GM21737 (cell line): ENCODE data around the gene GRK5.

Source experiments
- ATAC-seq: cut with Tn5 transposase; IDR thresholded peaks from one replicate; pipeline ENCODE4 v1.9.1; 2021; ENCODE audit warnings: mild to moderate bottlenecking, moderate library complexity; ENCODE audit not compliant: unreplicated experiment

The GRK5 gene

DNA sequence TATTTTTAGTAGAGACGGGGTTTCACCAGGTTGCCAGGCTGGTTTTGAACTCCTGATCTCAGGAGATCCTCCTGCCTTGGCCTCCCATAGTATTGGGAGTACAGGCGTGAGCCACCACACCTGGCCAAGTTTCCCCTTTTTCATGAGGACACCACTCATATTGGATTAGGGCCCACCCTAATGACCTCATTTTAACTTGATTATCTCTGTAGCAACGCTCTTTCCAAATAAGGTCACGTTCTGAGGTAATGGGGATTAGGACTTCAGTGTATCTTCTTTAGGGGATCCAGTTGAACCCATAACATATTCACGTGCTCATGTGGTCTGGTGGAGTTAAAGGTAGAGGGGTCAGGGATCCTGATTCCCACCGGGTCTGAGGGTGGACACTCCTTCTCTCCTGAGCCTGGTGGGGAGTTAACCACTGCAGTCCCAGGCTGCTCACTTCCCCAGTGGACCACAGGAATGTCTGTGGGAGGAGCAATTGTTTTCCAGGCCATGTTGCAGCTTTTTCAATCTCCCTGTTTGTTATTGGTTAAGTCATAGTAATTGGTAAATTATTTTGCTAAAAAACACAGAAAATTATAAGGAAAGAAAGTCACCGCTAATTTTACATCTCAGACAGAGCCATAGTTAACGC is 130.5 kb downstream of the GRK5 start:
- ATAC-seq: no peak

DNA sequence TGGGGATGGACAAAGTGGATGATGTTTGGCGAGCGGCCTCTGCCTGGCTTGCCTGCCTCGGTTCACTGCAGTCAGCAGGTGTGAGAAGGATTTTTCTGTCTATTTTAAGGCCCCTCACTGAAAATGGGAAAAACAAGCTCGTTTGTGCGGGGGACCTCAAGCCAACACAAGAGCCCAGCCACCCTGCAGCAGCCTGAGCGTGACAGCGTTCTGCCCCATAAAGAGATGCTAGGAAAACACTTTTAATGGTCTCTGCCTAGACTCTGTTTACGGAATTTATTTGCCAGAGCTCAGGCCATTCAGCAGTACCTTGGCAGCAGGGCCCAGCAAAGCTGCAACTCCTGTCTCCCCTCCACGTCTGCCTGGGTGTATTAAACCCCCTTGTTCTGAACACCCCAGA is 131.7 kb downstream of the GRK5 start:
- ATAC-seq: no peak

- ATAC-seq: no peak
Measured at GRCh38 chr10:119340893-119341458, 133.6 kb downstream of the GRK5 start.

DNA sequence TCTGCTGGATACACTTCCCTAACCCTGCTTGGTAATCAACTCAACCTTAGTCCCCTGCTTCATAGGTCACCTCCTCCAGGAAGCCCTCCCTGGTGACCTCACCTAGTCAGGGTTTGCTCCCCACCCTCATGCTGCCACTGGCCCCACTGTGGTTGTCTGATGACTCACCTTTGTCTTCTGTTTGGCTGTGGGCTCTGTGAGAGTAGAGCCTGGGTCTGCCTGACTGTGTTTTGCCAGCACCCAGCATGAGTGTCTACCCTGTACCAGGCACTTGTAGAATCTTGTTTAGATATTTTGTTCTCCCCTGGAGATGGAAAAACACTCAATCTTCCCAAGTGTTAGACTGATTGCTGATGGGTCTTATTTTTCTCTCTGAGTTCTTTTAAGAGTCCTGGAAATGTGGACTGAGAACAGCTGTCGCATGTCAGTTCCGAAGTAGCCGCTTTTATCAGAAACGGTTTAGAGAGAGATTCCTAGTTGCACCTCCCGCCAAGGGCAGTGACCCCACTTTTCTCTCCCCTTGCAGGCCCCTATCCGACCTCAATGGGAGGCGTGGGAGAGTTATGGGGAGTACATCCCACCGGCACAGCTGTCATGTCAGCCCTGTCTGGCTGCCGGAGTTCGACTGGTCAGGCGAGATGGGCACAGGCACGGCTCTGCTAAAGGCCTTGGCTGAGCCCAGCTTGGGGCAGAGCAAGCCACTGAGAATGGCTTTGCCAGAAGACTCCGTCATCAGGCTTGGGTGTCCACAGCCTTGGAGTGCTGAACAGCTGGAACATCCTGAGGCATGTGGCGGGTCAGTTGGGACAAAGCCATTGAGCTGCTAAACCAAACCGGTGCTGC is 134.3 kb downstream of the GRK5 start:
- ATAC-seq: no peak

- ATAC-seq: no peak
Measured at GRCh38 chr10:119342335-119342734, 135.0 kb downstream of the GRK5 start.

DNA sequence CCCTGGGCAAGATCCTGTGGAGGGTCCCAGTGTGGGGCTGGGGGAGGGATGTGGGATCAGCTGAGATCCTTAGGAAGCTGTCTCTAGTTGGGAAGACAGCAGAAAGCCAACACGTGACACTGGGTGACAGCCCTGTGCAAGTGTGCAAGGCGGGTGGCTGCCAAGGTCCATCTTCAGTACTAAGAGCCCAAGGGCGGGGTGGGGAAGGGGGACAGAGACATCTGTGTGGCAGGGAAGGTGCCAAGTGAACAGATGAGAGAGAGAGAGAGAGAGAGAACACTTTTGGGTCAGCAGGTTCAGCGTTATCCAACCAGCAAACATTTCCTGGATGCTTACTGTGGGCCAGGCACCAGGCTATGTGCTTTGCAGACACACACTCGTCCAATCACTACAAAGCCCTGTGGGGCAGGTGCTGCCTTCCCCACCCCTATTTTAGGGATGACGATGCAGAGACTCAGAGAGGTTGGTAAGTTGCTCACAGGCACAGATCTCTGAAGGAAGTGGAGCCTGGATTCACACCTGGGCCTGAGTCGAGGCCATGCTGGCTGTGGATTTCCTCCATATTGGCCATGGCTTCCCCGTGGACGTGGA is 135.7 kb downstream of the GRK5 start:
- ATAC-seq: no peak

- ATAC-seq: no peak
Measured at GRCh38 chr10:119344381-119344780, 137.0 kb downstream of the GRK5 start.

DNA sequence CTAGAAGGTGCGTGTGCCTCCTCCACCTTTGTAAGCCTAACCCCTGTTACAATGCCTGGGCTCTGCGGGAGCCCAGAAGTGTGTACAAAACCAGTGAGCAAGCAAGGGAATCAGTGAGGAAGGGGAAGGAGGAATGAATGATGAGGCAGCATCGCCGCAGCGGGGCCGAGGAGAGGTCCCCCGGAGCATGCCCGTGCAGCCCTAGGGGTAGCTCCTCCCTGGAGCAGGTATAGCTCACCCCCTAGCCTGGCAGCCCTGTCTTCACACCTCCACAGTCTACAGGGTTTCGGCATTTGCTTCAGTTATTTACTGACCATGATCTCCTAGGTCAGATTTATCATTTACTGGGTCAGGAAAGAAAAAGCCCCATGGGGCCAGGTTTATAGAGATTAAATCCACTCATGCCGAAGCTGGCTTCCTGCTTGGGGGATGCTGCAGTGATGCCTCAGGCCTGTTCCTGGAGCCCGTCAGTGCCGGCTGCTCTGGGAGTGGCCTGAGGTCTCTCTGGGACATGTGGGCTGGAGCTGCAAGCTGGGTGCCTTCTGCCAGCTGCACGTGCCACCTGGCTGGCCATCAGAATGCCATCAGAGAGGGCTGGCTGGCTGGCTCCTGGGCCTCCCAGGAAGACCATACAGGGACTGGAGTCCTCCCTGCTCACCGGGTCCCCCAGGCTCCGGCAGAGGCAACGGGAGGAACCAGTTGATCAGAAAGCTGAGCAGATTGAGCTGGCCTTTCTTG is 138.9 kb downstream of the GRK5 start:
- ATAC-seq: no peak

DNA sequence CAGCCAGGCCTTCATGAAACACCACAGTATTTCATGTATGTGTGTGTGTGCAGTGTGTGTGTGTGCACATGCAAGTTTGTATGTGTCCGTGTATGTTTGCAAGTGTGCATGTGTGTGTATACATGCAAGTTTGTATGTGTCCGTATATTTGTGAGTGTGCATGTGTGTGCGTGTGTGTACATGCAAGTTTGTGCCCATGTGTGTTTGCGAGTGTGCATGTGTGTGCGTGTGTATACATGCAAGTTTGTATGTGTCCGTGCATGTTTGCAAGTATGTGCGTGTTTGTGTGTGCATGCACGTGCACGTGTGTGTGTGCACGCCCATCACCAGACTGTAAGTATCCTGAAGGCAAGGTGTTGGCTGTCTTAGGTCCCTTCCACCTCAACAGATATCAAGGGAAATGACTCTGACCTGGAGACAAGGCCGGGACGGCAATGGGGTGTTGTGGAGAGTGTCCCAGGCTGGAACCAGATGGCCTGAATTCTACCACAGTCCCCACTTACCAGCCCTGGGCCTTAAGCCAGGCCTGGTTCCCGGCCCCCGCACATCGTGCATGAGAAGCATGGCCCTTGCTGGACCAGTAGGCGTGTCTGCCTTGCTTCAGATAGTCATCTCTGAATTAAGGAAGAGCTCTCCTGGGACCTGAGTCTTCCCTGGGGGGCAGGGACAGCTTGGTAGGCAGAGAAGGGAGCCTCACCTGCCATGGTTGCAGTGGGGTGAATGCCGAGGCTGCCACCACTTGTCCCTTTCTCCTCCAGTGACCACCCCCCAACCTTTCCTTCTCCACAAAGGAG is 140.0 kb downstream of the GRK5 start:
- ATAC-seq: no peak

- ATAC-seq: no peak
Measured at GRCh38 chr10:119348106-119348505, 140.7 kb downstream of the GRK5 start.

GRCh38 chr10:119348516-119349240 is 141.3 kb downstream of the GRK5 start:
- ATAC-seq: no peak

- no peak for ATAC-seq
Measured at GRCh38 chr10:119349341-119349740, 142.0 kb downstream of the GRK5 start.

- ATAC-seq: no peak
Measured at GRCh38 chr10:119349937-119350501, 142.6 kb downstream of the GRK5 start.

DNA sequence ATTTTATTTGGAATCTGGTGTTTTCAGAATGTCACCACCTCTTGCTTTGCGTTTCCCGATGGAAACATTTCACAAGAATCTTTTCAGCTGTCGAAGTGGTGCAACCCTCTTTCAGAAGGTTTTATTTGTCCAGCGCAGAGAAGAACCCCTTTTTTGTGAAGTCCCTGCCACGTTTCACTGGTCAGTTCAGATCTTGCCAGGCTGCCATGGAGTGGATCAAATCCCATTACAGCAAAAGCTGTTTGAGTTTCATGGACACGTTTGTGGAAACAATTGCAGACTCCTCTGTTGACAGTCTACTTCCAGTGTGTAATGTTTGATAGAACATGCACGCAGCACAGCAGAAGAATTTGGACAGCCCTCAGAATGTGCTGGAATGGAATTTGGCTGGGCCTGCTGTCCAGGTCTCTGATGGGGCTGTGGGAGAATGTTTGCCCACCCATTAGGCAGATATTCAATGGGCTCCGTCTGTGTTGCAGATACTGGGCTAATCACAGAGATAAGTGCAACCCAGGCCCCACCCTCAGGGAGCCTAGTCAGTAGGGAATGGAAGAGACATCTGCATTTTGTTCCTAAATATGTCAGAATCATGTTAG is 143.2 kb downstream of the GRK5 start:
- no peak for ATAC-seq

DNA sequence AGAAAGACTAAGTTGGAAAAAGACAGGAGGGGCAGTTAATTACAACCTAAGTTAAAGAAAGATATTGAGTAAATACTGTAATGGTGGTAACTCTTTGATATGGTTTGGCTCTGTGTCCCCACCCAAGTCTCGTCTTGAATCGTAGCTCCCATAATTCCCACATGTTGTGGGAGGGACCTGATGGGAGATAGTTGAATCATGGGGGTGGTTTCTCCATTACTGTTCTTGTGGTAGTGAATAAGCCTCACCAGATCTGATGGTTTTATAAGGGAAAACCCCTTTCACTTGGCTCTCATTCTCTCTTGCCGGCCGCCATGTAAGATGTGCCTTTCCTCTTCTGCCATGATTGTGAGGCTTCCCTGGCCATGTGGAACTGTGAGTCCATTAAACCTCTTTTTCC is 143.8 kb downstream of the GRK5 start:
- ATAC-seq: no peak

GRCh38 chr10:119352042-119352441 is 144.7 kb downstream of the GRK5 start:
- no peak for ATAC-seq

DNA sequence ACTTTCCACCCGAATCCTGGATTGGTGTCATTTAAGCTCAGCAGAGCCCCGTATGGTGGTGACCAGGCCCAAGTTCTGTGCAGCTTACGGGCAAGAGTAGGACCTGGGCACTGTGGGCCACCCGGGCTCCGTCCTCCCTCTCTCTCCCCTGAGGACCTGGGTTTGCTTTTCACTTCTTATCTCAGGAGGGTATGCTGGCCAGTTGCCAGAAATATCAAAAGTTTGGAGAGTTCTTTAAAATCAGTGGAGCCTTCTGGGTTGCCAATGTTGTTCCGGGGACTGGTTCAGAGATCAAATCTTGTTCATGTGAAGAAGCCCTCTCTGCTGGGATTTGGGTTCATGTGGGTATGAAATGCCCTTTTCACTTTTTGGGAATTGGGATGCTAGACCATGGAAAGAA is 145.4 kb downstream of the GRK5 start:
- ATAC-seq: no peak

DNA sequence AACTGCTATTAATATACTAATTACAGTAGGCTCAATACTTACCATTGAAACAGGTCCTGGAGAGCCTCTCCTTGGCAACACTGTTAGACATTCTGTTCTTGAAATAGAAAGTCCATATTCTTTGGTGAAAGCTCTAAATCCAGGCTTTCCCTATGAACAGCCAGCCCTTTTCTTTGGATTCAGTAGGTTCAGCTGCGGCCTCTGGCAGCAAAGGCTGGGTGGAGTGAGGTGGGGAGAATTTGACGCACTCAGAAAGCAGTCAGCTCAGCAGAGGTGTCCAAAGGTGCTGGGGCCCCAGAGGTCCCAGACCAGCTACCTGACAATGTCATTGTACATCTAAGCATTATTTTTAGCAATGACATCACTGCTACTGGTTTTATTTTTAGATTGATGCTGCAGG is 146.1 kb downstream of the GRK5 start:
- ATAC-seq: no peak

DNA sequence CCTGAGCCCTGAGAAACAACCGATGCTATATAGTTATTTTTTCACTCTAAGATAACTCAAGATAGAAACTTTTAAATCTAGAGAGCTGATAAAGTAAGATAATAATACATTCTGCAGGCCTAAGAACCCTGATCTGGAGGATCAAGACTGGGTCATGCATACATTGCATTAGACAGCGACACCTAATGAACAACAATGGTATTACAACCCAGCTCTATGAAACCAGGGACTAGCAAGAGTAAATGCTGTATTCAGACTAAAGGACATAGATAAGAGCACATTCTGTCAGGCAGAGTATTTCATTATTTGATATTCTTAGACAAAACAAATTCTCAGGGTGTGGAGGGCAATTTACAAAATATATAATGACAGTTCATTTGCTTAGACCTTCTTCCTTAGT is 148.6 kb downstream of the GRK5 start:
- no peak for ATAC-seq
